GM10266 (cell line): ENCODE data around the gene LCN2.

Experiments
- DNase-seq: peaks from one replicate; pipeline ENCODE4 v3.0.0; 2012; ENCODE audit errors: extremely low spot score
- TF ChIP-seq, protein P1 (sequence below): IDR thresholded peaks from 2 replicates; pipeline ENCODE4 v1.5.1; 2012; ENCODE audit warnings: mild to moderate bottlenecking, low read depth; ENCODE audit not compliant: control insufficient read depth, insufficient read depth; ENCODE audit errors: missing control alignments

The LCN2 gene

DNA sequence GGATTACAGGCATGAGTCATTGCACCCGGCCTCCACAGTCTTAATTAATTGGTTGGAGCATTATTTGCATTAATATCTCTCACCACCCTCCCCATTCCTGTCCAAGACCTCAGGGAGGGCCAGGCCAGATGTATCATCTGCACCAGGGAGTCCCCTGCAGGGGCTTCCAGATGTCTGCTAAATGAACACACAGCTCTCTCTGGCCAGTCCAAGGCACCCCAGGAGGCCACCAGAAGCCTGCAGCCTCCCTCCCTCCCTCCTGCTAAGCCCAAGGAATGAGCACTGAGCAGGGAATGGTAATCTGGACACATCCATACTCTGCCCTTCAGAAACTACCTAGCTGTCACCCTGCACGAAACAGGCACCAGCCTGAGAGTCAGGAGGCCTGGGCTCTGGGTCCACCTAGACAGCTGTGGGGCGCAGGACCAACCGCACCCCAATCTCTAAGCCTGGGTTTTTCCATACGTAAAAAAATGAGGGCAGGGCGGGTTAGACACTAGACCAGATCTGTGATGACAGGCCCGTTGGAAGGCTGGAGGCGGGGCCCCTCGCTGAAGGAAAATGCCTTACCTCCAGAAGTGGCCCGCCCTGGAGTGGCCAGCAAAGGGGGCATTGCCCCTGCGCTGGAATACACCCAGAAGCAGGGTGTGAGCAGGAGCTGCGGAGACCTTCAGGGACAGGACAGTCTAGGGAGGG lies 33.8 kb downstream of the LCN2 start:
- TF ChIP-seq, protein P1, sequence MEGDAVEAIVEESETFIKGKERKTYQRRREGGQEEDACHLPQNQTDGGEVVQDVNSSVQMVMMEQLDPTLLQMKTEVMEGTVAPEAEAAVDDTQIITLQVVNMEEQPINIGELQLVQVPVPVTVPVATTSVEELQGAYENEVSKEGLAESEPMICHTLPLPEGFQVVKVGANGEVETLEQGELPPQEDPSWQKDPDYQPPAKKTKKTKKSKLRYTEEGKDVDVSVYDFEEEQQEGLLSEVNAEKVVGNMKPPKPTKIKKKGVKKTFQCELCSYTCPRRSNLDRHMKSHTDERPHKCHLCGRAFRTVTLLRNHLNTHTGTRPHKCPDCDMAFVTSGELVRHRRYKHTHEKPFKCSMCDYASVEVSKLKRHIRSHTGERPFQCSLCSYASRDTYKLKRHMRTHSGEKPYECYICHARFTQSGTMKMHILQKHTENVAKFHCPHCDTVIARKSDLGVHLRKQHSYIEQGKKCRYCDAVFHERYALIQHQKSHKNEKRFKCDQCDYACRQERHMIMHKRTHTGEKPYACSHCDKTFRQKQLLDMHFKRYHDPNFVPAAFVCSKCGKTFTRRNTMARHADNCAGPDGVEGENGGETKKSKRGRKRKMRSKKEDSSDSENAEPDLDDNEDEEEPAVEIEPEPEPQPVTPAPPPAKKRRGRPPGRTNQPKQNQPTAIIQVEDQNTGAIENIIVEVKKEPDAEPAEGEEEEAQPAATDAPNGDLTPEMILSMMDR: no peak

DNA sequence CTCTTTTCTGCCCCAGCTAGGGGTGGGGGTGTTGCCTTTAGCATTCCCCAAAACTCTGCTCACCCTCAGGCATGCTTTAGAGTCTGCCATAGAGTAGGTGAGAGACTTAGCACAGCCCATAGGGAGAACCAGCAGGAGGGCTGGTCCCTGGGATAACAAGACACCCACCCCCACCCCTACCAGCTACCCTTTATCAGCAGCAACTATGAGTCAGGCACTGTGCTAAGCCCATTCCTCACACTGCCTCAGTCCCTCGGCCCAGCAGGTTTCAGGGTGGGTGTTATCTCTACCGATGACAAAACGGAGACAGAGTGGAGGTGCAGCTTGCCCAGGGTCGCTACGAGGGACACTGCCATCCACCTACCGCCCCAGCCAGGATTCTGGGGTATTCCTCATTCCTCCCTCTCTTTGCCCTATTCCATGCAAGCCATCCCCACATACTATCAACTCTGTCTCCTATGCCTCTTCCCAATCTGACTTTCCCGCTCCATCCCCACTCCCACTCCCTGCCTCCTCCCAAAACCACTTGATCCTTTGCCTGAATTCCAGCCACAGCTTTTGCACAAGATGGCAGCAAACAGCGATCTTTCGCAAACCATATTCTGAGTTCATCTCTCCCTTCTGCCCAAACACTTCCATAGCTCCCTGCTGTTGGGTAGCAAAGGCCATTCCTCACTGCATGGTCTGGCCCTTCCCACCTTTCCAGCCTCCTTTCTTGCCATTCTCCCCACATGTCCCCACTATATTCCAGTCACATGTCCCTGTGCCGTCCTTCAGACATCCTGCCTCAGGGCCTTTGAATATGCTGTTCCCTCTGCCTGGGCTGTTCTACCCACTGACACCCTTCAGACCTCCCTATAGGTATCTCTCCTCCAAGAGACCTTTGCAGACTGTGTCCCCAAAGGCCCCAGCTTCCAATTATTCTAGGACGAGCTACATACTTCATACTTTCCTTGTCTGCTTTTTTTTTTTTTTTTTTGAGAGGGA lies 37.0 kb downstream of the LCN2 start:
- TF ChIP-seq, protein P1: no peak
- no peak for DNase-seq

More for the DNA sequence above, 33.8 kb downstream of the LCN2 start:
- no peak for DNase-seq

GRCh38 chr9:128187361-128187760 lies 38.1 kb downstream of the LCN2 start:
- no peak for DNase-seq
- TF ChIP-seq, protein P1: no peak

- TF ChIP-seq, protein P1: no peak
- DNase-seq: no peak
Observed at GRCh38 chr9:128188209-128188608, 39.0 kb downstream of the LCN2 start.

GRCh38 chr9:128190013-128190412 lies 40.8 kb downstream of the LCN2 start:
- TF ChIP-seq, protein P1: no peak
- DNase-seq: peak; percentile 47

GRCh38 chr9:128190516-128191405 lies 41.5 kb downstream of the LCN2 start:
- peak; percentile 55 for DNase-seq

More at GRCh38 chr9:128190516-128191405, 41.5 kb downstream of the LCN2 start:
- TF ChIP-seq, protein P1: no peak
